ENCODE data around the gene CMTM4.
"Not testable (repeated sequence)": the region's sequence is repeated elsewhere in the genome, so short reads cannot be mapped to it uniquely, and the experiment has no call there.

Gene CMTM4

GRCh38 chr16:66629856-66630255 is 66.7 kb downstream of the CMTM4 start:
- no peaks in the 10 kb centered on the region for H3K36me3 ChIP-seq (ENCODE audit: insufficient read depth, low read length)

DNA sequence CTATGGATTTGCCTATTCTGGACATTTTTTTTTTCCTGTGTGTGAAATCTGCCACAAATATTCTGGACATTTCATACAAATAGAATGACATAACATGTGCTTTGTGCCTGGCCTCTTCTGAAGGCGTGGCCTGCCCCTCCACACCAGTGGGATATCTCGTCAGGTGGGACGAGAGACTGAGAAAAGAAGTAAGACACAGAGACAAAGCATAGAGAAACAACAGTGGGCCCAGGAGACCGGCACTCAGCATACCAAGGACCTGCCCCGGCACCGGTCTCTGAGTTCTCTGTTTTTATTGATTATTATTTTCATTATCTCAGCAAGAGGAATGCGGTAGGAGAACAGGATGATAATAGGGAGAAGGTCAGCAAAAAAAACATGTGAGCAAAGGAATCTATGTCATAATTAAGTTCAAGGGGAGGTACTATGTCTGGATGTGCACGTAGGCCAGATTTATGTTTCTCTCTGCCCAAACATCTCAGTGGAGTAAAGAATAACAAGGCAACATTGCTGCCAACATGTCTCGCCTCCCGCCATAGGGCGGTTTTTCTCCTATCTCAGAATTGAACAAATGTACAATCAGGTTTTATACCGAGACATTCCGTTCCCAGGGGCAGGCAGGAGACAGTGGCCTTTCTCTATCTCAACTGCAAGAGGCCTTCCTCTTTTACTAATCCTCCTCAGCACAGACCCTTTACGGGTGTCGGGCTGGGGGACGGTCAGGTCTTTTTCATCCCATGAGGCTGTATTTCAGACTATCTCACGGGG is 68.7 kb downstream of the CMTM4 start:
- H4K20me1 ChIP-seq (ENCODE audit: insufficient read depth, low read length); H3K27me3 ChIP-seq (ENCODE audit: insufficient read depth, low read length, poor library complexity); H2AFZ ChIP-seq (ENCODE audit: low read depth, low read length); H3K4me2 ChIP-seq (ENCODE audit: insufficient read depth, low read length); H3K4me3 ChIP-seq (ENCODE audit: low read depth in 1 of 2, low read length in 2 of 2); ATAC-seq (ENCODE audit: insufficient read depth, low read depth); H3K36me3 ChIP-seq (ENCODE audit: insufficient read depth, low read length); H3K27ac ChIP-seq (ENCODE audit: low read length); H3K9ac ChIP-seq (ENCODE audit: low read depth, low read length); H3K4me1 ChIP-seq (ENCODE audit: insufficient read depth, low read length); H3K9me3 ChIP-seq (ENCODE audit: insufficient read depth, low read length, severe bottlenecking); H3K79me2 ChIP-seq (ENCODE audit: insufficient read depth, low read length); DNase-seq: not testable (repeated sequence)

More at GRCh38 chr16:66629856-66630255, 66.7 kb downstream of the CMTM4 start:
- Histone ChIP-seq H3K9ac (ENCODE audit: low read depth, low read length) (no peak overlapping the region), H2AFZ (ENCODE audit: low read depth, low read length) (no peak overlapping the region), H3K79me2 (ENCODE audit: insufficient read depth, low read length) (no peaks in the 10 kb centered on the region), H3K9me3 (ENCODE audit: insufficient read depth, low read length, severe bottlenecking) (no peaks in the 10 kb centered on the region), H4K20me1 (ENCODE audit: insufficient read depth, low read length) (no peaks in the 10 kb centered on the region), H3K27ac (ENCODE audit: low read length) (no peak overlapping the region), H3K27me3 (ENCODE audit: insufficient read depth, low read length, poor library complexity) (no peaks in the 10 kb centered on the region), H3K4me2 (ENCODE audit: insufficient read depth, low read length) (no peak overlapping the region), H3K4me1 (ENCODE audit: insufficient read depth, low read length) (no peaks in the 10 kb centered on the region), H3K4me3 (ENCODE audit: low read depth in 1 of 2, low read length in 2 of 2) (no peak overlapping the region)
- no peak for TF ChIP-seq EZH2 (IDR thresholded peaks at IDR 0.05; ENCODE audit: borderline replicate concordance, low read depth, low read length, severe bottlenecking)
- TF ChIP-seq, protein P1, sequence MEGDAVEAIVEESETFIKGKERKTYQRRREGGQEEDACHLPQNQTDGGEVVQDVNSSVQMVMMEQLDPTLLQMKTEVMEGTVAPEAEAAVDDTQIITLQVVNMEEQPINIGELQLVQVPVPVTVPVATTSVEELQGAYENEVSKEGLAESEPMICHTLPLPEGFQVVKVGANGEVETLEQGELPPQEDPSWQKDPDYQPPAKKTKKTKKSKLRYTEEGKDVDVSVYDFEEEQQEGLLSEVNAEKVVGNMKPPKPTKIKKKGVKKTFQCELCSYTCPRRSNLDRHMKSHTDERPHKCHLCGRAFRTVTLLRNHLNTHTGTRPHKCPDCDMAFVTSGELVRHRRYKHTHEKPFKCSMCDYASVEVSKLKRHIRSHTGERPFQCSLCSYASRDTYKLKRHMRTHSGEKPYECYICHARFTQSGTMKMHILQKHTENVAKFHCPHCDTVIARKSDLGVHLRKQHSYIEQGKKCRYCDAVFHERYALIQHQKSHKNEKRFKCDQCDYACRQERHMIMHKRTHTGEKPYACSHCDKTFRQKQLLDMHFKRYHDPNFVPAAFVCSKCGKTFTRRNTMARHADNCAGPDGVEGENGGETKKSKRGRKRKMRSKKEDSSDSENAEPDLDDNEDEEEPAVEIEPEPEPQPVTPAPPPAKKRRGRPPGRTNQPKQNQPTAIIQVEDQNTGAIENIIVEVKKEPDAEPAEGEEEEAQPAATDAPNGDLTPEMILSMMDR (IDR thresholded peaks at IDR 0.05; ENCODE audit: borderline replicate concordance, extremely low read depth, low read length, poor library complexity, severe bottlenecking) = no peak
- ATAC-seq (ENCODE audit: insufficient read depth, low read depth) (no peak), DNase-seq (no peak)

DNA sequence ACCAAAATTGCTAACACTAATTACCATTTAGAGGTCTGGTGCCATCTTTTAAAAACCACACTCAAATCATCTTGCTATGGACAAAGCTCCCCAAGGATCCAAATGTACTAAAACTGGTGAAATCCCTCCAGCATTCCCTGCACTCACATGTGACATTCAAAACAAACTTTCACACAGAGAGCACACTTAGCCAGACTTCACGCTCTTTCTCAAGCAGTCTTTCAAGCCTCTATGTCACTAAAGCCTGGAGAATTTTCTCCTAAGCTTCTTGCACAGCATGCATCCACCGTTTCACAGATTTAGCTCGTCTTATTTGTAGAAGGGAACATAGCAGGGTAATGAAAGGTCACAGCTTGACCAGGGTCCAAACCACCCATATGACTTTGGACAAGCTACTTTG is 72.8 kb downstream of the CMTM4 start:
- Histone ChIP-seq H3K36me3 (ENCODE audit: insufficient read depth, low read length) (no peaks in the 10 kb centered on the region), H3K9me3 (ENCODE audit: insufficient read depth, low read length, severe bottlenecking) (no peaks in the 10 kb centered on the region), H3K4me1 (ENCODE audit: insufficient read depth, low read length) (peaks cover 10% of the 10 kb centered on the region; the same call in 1 of the 2 replicates), H3K4me2 (ENCODE audit: insufficient read depth, low read length) (no peak overlapping the region), H3K27me3 (ENCODE audit: insufficient read depth, low read length, poor library complexity) (no peaks in the 10 kb centered on the region), H3K4me3 (ENCODE audit: low read depth in 1 of 2, low read length in 2 of 2) (no peak overlapping the region), H3K9ac (ENCODE audit: low read depth, low read length) (no peak overlapping the region), H2AFZ (ENCODE audit: low read depth, low read length) (no peak overlapping the region), H3K79me2 (ENCODE audit: insufficient read depth, low read length) (no peaks in the 10 kb centered on the region), H4K20me1 (ENCODE audit: insufficient read depth, low read length) (no peaks in the 10 kb centered on the region), H3K27ac (ENCODE audit: low read length) (no peak overlapping the region)
- DNase-seq (no peak), ATAC-seq (ENCODE audit: insufficient read depth, low read depth) (no peak)
- TF ChIP-seq, protein P1 (IDR thresholded peaks at IDR 0.05; ENCODE audit: borderline replicate concordance, extremely low read depth, low read length, poor library complexity, severe bottlenecking) = no peak
- TF ChIP-seq EZH2 (IDR thresholded peaks at IDR 0.05; ENCODE audit: borderline replicate concordance, low read depth, low read length, severe bottlenecking) = no peak

DNA sequence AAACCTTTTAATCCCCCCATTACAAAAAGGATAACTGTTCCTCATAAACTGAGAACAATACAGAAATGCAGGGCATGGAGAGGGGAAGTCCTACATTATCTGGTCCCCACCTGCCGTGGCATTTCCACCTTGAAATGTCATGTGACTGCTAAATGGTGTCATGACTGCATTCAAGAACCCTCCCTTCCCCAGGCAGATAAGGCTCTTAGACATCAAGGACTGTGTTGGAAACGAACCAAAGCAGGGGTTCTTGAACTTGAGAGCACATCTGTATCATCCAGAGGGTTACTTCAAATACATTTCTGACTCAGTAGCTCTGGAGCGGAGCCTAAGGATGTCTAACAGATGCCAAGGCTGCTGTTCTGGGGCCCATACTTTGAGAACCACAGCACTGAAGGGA is 73.7 kb downstream of the CMTM4 start:
- Histone ChIP-seq H3K27me3 (ENCODE audit: insufficient read depth, low read length, poor library complexity) (no peaks in the 10 kb centered on the region), H3K79me2 (ENCODE audit: insufficient read depth, low read length) (no peaks in the 10 kb centered on the region), H3K27ac (ENCODE audit: low read length) (no peak overlapping the region), H3K9ac (ENCODE audit: low read depth, low read length) (no peak overlapping the region), H3K4me2 (ENCODE audit: insufficient read depth, low read length) (no peak overlapping the region), H3K36me3 (ENCODE audit: insufficient read depth, low read length) (no peaks in the 10 kb centered on the region), H3K4me1 (ENCODE audit: insufficient read depth, low read length) (peaks cover 10% of the 10 kb centered on the region; the same call in 1 of the 2 replicates), H2AFZ (ENCODE audit: low read depth, low read length) (no peak overlapping the region), H3K4me3 (ENCODE audit: low read depth in 1 of 2, low read length in 2 of 2) (no peak overlapping the region), H3K9me3 (ENCODE audit: insufficient read depth, low read length, severe bottlenecking) (no peaks in the 10 kb centered on the region), H4K20me1 (ENCODE audit: insufficient read depth, low read length) (no peaks in the 10 kb centered on the region)
- DNase-seq = no peak
- ATAC-seq (ENCODE audit: insufficient read depth, low read depth) = no peak
- TF ChIP-seq, protein P1 (IDR thresholded peaks at IDR 0.05; ENCODE audit: borderline replicate concordance, extremely low read depth, low read length, poor library complexity, severe bottlenecking) = no peak
- TF ChIP-seq EZH2 (IDR thresholded peaks at IDR 0.05; ENCODE audit: borderline replicate concordance, low read depth, low read length, severe bottlenecking) = no peak

All from DND-41 (cell line).